Stimulated activated naive B cell treated with anti-CD40 and anti-IgM and Interleukin-4, amounts not matched to agents 10 μg/mL and 1 μg/mL and 100 μg/mL, for 72 hours (primary cell): ENCODE data around the gene EMC1.
"Not testable (repeated sequence)": the region's sequence is repeated elsewhere in the genome, so short reads cannot be mapped to it uniquely, and the experiment has no call there.

Experiments used
- ATAC-seq, 2 donors: fragments of 150-1000 bp; cut with Tn5 transposase; replicated peaks; 2 replicates each; pipeline ENCODE4 v1.10.0; 2021; ENCODE audit warnings: moderate library complexity in 1 of 2
- DNase-seq: peaks from one replicate; pipeline ENCODE4 v3.0.0; 2021
- H3K27ac Mint-ChIP-seq: one replicate; pipeline ENCODE4 v1.8.0; 2022; ENCODE audit warnings: mild to moderate bottlenecking, mixed read lengths
- H3K27me3 Mint-ChIP-seq, 2 donors: one replicate each; pipeline ENCODE4 v1.8.0; 2022; ENCODE audit warnings: mixed read lengths in 2 of 2
- H3K36me3 Mint-ChIP-seq, 2 donors: one replicate each; pipeline ENCODE4 v1.8.0; 2022; ENCODE audit warnings: mixed read lengths in 2 of 2, mild to moderate bottlenecking in 1 of 2
- H3K4me1 Mint-ChIP-seq, 2 donors: one replicate each; pipeline ENCODE4 v1.8.0; 2022; ENCODE audit warnings: mixed read lengths in 2 of 2, mild to moderate bottlenecking in 1 of 2
- H3K4me3 Mint-ChIP-seq, 2 donors: one replicate each; pipeline ENCODE4 v1.8.0; 2022; ENCODE audit warnings: mild to moderate bottlenecking in 2 of 2, mixed read lengths in 2 of 2, moderate library complexity in 1 of 2
- H3K9me3 Mint-ChIP-seq, 2 donors: one replicate each; pipeline ENCODE4 v1.8.0; 2022; ENCODE audit warnings: mixed read lengths in 2 of 2, mild to moderate bottlenecking in 1 of 2

Gene EMC1

DNA sequence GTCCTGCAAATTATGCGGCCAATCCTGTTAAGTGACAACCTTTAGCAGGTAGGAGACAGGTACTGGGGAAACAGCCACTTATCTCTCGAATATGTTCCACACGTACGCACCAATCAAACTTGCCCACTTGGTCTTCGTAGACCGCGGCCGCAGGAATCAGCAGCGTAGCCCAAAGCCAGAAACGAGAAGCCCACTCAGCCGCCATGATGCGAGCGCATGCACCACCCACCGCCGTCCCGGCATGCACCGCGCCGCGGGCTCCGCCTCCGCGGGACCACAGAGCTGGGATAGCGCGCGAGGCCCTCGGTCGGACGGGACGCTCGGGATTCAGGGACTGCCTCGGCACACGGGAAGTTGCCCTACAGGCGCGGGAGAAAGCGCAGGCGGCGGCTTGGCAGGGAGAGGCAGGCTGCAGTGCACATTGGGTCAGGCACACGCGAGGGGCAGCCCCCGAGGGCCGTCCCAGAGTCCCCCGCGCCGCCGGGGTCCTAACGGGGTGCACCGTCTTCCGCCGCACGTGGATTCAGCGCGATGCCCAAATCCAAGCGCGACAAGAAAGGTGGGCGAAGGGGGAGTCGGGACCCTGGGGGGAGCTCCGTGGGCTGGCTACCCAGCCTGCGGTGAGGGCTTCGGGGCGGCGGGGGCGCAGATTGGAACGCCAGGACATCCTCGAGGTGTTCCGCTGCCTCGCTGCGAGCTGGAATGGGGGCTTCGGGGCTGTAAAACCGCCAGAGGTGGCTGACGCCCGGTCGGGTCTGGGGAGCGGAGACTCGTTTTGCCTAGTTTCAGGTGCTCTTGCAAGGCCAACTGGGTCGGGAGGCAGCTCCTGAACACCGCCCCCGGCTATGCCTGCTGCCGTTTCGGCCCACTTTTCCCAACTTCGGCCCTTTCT lies at the start of gene EMC1, which contains the start of gene MRTO4:
Gene EMC1 (minus strand): TSS at position 220 of the 892 bp plus-strand sequence. CDS start 15 bp downstream, at position 205.
Gene MRTO4 (plus strand): TSS at position 501 of the 892 bp plus-strand sequence. CDS start 31 bp downstream, at position 532.
- no peaks in the 10 kb centered on the region for H3K27me3 Mint-ChIP-seq
- peak within 1 kb of the TSS; percentile 98 for H3K4me3 Mint-ChIP-seq
- peak within 1 kb of the TSS; percentile 99 for H3K27ac Mint-ChIP-seq
- DNase-seq (peak; percentile 89), ATAC-seq (peak; percentile 90 to 94)
- peaks cover 6 to 26% of the 10 kb centered on the region in 2 donors for H3K36me3 Mint-ChIP-seq
- H3K9me3 Mint-ChIP-seq = no peaks in the 10 kb centered on the region
- peaks cover 22 to 30% of the 10 kb centered on the region in 2 donors for H3K4me1 Mint-ChIP-seq

DNA sequence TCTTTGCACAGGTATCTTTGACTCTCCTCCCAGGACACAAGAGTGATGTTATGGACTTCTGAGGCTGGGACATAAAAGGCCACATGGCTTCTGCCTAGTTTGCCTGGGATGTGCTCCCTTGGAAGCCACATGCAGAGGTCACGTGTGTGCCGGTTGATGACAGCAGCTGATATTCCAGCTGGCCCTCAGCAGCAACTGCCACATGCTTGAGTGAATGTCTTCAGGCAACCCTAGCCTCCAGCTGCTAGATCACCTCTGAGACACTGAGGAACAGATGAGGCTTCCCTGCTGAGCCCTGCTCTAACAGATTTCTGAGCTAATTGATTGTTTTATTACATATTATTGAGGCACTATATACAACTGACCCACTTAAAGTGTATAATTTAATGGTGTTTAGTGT lies 48.9 kb upstream of the EMC1 start:
- Mint-ChIP-seq H3K4me3 (no peak overlapping the region), H3K36me3 (peaks cover 32 to 49% of the 10 kb centered on the region in 2 donors), H3K9me3 (peaks cover 5 to 8% of the 10 kb centered on the region in 2 donors), H3K27me3 (no peaks in the 10 kb centered on the region), H3K4me1 (no peaks in the 10 kb centered on the region), H3K27ac (no peak overlapping the region)
- no peak for ATAC-seq
- no peak for DNase-seq

DNA sequence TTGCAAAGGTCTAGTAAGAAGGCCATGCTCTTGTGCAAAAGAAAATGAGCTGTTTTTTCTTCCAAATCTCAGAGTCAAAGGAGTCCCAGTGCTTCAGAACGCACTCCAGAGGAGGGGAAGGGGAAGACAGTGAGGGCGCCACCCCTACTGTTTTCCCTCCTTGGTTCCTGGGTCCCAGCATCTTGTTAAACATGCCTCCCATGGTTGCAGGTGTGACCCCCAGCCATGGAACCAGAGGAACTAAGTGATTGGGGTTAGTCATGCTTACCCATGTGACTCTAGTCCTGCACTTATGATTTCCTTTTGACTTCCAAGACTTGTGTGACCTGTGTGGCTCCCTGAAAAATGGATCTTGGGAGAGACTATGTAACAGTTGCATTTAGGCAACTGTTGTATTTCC lies 43.3 kb upstream of the EMC1 start:
- ATAC-seq (no peak), DNase-seq (no peak)
- Mint-ChIP-seq H3K4me3 (no peak overlapping the region), H3K36me3 (peaks cover 27 to 40% of the 10 kb centered on the region in 2 donors), H3K9me3 (peaks cover 15 to 18% of the 10 kb centered on the region in 2 donors), H3K27ac (no peak overlapping the region), H3K4me1 (no peaks in the 10 kb centered on the region), H3K27me3 (peaks cover 3% of the 10 kb centered on the region in 2 donors)

DNA sequence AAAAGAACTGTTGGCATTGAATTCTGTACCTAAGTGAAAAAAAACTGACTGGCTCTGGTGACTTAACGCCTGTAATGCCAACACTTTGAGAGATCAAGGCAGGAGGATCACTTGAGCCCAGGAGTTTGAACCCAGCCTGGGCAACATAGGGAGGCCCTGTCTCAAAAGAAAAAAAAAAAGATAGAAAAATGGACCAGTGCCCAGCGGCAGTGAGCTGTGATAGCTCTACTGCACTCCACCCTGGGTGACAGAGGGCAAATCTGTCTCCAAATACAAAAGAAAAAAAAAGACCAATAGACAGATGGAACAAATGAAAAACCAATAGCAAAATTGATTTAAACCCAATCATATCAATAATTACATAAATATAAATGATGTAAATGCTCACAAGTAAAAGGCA lies 37.9 kb upstream of the EMC1 start:
- Mint-ChIP-seq H3K9me3 (peaks cover 4 to 5% of the 10 kb centered on the region in 2 donors), H3K4me3 (peak overlapping the region; percentile 70 to 72), H3K36me3 (peaks cover 4 to 23% of the 10 kb centered on the region in 2 donors), H3K27ac (no peak overlapping the region), H3K27me3 (peaks cover 14 to 22% of the 10 kb centered on the region in 2 donors), H3K4me1 (peaks cover 7 to 13% of the 10 kb centered on the region in 2 donors)
- DNase-seq (no peak), ATAC-seq (no peak)

DNA sequence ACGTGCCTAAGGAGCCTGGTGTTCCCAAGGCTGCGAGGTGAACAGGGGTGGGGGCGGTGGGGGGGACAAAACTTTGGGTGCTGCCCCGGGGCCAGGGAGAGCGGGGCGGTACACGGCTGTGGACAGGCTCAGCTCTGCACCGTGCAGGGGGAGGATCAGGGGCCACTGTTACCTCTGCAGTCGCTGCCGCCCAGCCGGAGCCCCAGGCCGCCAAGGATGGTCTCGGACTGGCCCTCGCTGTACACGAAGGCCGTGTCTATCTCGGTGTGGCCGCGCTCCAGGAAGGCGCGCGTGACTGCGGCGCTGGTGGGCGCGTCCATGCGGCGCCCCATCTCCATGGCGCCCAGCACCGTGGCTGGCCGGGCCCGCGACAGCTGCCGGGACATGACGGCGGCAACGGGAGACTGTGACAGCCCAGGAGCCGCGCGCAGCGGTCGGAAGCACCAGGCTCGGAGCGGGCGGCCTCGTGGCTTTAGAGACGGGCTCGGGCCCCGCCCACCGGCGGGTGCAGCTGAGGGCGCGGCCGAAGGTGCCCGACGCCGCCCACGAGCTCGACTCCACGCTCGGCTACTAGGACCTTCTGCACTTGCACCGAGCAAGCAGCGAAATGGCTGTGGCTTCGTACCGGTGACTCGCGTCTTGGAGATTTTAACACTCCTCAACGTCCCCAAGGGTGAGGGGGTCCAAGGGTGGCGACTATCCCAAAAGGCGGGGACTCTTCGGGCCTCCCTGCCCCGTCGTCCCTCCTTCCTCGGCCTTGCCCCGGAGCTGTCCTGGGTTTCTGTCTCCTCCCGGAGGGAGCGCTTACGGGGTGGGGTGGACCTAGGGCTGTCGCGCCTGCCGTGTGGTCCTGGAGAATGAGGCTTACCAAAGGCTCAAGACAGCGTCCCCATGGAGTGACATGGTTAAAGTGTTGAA lies 37.3 kb upstream of the EMC1 start, which contains the start of gene AKR7A3:
Gene AKR7A3 (minus strand): TSS at position 447 of the 918 bp plus-strand sequence. CDS start 61 bp downstream, at position 386.
- ATAC-seq (peak; percentile 93 to 95), DNase-seq (peak; percentile 43)
- H3K4me1 Mint-ChIP-seq = peaks cover 7 to 13% of the 10 kb centered on the region in 2 donors
- not testable (repeated sequence) for H3K9me3 Mint-ChIP-seq, H3K27ac Mint-ChIP-seq
- H3K36me3 Mint-ChIP-seq = peaks cover 1 to 21% of the 10 kb centered on the region in 2 donors
- peak within 1 kb of the TSS; percentile 72 to 84 for H3K4me3 Mint-ChIP-seq
- H3K27me3 Mint-ChIP-seq = peaks cover 14 to 22% of the 10 kb centered on the region in 2 donors

DNA sequence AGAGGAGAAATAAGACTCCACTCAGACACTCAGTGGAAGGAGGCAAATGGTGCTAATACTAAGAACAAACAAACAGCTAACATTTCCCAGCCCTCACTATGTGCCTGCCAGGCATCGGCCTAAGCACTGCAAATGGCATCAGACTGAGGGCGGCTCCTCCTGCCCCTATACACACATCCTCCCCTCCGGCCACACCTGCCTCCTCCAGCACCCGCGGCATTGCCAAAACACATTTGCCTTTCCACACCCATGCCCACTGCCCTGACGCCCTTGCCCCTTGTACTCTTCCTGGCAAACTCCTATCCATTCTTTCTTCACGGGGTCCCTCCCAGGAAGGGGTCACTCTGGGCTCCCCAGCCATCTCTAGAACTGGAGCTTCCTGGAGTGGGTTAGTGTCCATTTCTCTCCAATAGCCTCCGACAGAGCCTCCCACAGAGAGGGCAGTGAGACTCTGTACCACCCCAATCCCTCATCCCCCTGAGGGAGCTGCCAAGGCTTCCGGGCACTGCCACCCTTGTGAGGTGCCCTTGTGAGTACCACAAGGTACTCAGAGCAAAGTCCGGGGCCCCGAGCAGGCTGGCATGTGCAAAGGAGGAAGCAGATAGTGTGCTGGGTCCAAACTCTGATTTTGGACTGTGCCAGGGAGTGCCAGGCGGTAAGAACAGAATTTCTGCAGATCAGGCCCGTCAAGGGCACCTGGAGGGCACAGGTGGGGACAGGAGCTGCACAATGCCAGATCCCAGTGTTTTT lies 36.3 kb upstream of the EMC1 start:
- Mint-ChIP-seq H3K4me3 (peak overlapping the region; percentile 48 to 84), H3K9me3 (peaks cover 3 to 5% of the 10 kb centered on the region in 2 donors), H3K27ac (no peak overlapping the region), H3K36me3 (peaks cover 1 to 21% of the 10 kb centered on the region in 2 donors), H3K27me3 (peaks cover 14 to 22% of the 10 kb centered on the region in 2 donors), H3K4me1 (peaks cover 7 to 13% of the 10 kb centered on the region in 2 donors)
- ATAC-seq (no peak), DNase-seq (no peak)

DNA sequence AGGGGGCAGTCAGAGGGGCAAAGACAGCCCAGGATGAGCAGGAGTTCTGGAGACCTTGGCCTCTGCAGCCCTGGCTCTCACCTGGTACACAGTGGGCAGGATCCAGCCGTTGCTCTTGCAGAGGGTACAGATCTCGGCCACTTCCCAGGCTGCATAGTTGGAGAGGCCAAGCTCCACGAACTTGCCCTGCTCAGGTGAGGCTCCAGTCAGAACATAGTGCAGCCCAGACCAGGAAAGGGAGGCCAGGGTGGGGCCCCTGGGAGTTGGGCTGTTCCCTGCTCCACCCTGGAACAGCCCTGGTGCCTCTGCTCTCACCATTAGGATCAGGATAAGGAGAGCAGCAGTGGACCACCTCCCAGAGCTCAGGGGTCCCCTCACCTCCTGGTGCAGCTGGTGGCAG lies 34.5 kb upstream of the EMC1 start:
- Mint-ChIP-seq H3K4me1 (peaks cover 7 to 13% of the 10 kb centered on the region in 2 donors), H3K27me3 (peaks cover 14 to 22% of the 10 kb centered on the region in 2 donors), H3K36me3 (peaks cover 0 to 12% of the 10 kb centered on the region in 2 donors)
- H3K9me3 Mint-ChIP-seq, ATAC-seq, H3K4me3 Mint-ChIP-seq, DNase-seq, H3K27ac Mint-ChIP-seq: not testable (repeated sequence)

DNA sequence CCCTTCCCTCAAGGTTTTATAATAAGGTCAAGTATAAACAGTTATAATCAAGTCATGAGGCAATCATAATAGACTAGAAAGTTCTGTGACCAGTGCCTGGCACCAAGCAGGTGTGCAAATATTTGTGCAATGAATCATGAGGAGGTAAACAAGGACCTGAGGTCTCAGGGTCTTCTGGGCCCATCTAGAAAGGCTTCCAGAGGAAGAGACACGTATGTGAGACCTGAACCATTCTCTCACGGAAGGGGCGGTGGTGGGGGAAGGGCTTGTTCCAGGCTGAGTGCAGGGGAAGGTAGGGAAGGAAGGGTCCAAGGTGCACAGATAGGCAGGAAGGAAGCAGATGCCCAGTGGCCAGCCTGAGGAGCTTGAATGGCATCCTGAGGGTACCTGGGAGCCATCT lies 34.0 kb upstream of the EMC1 start:
- H3K36me3 Mint-ChIP-seq = peaks cover 0 to 12% of the 10 kb centered on the region in 2 donors
- not testable (repeated sequence) for H3K27ac Mint-ChIP-seq, ATAC-seq, H3K9me3 Mint-ChIP-seq, H3K4me3 Mint-ChIP-seq, DNase-seq
- peaks cover 7 to 13% of the 10 kb centered on the region in 2 donors for H3K4me1 Mint-ChIP-seq
- peaks cover 14 to 22% of the 10 kb centered on the region in 2 donors for H3K27me3 Mint-ChIP-seq

DNA sequence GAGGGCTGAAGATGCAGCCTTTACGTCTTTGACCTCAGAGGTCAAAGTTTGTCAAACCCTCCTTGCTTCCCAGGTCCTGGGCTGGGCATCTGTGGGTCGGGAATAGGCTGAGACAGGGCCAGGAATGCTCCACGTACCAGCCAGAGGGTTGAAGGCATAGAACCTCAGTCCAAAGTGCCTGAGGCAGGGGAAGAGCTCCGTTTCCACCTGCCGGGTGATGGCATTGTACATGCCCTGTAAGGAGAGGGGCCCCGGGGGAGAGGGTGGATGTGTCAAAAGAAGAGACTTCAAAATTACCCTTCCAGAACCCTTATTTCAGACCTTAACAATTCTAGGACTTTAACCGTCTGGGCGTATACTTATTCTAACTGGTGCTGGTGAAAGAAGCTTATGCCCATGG lies 33.6 kb upstream of the EMC1 start:
- Mint-ChIP-seq H3K9me3 (no peaks in the 10 kb centered on the region), H3K4me1 (peaks cover 7 to 13% of the 10 kb centered on the region in 2 donors), H3K27me3 (peaks cover 13 to 22% of the 10 kb centered on the region in 2 donors), H3K4me3 (no peak overlapping the region), H3K36me3 (peaks cover 0 to 8% of the 10 kb centered on the region in 2 donors), H3K27ac (no peak overlapping the region)
- ATAC-seq = no peak
- DNase-seq = no peak

DNA sequence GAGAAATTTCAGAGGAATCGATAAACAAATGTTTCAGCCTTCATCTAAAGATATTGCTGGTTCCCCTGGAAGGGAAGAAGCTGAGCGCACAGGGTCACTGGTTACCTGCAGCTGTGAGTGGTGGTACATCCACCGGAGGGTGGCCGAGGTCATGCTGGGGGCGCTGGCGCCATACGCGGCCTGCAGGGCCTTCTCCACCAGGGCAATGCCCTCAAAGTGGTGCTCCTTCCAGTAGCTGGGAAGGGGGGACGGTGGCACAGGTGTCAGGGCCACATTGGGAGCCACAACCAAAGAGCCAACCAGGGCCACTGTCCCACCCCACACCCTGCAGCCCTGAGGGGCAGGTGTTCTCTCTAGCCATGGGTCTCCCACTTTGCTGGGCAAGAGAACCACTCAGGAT lies 32.6 kb upstream of the EMC1 start:
- ATAC-seq (no peak), DNase-seq (no peak)
- Mint-ChIP-seq H3K4me1 (peaks cover 3 to 8% of the 10 kb centered on the region in 2 donors), H3K9me3 (no peaks in the 10 kb centered on the region), H3K36me3 (peaks cover 0 to 4% of the 10 kb centered on the region in 2 donors), H3K27ac (no peak overlapping the region), H3K4me3 (no peak overlapping the region), H3K27me3 (peaks cover 4 to 12% of the 10 kb centered on the region in 2 donors)

DNA sequence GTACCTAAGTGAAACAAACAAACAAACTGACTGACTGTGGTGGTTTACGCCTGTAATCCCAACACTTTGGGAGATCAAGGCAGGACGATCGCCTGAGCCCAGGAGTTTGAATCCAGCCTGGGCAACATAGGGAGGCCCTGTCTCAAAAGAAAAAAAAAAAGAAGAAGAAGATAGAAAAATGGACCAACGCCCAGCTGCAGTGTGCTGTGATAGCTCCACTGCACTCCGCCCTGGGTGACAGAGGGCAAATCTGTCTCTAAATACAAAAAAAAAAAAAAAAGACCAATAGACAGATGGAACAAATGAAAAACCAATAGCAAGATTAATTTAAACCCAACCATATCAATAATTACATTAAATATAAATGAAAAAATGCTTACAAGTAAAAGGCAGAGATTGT lies 23.3 kb upstream of the EMC1 start:
- peaks cover 6 to 11% of the 10 kb centered on the region in 2 donors for H3K36me3 Mint-ChIP-seq
- H3K27ac Mint-ChIP-seq = no peak overlapping the region
- no peaks in the 10 kb centered on the region for H3K4me1 Mint-ChIP-seq
- H3K9me3 Mint-ChIP-seq = peaks cover 7 to 8% of the 10 kb centered on the region in 2 donors
- DNase-seq (no peak), ATAC-seq (no peak)
- H3K27me3 Mint-ChIP-seq = peaks cover 15 to 23% of the 10 kb centered on the region in 2 donors
- no peak overlapping the region for H3K4me3 Mint-ChIP-seq

DNA sequence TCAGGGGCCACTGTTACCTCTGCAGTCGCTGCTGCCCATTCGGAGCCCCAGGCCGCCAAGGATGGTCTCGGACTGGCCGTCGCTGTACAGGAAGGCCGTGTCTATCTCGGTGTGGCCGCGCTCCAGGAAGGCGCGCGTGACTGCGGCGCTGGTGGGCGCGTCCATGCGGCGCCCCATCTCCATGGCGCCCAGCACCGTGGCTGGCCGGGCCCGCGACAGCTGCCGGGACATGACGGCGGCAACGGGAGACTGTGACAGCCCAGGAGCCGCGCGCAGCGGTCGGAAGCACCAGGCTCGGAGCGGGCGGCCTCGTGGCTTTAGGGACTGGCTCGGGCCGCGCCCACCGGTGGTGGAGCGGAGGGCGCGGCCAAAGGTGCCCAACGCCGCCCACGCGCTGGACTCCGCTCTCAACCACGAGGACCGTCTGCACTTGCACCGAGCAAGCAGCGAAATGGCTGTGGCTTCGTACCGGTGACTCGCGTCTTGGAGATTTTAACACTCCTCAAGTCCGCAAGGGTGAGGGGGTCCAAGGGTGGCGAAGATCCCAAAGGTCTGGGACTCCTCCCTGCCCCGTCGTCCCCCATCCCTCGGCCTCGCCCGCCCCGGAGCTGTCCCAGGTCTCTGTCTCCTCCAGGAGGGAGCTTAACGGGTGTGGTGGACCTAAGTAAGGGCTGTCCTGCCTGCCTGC lies 22.7 kb upstream of the EMC1 start:
- ATAC-seq = peak; percentile 36 to 54
- H3K4me3 Mint-ChIP-seq, H3K4me1 Mint-ChIP-seq, H3K9me3 Mint-ChIP-seq, H3K27ac Mint-ChIP-seq, DNase-seq: not testable (repeated sequence)
- Mint-ChIP-seq H3K36me3 (peaks cover 6 to 11% of the 10 kb centered on the region in 2 donors), H3K27me3 (peaks cover 15 to 23% of the 10 kb centered on the region in 2 donors)
